Activated B cell treated with CpG ODN at 0.5 μM for 24 hours (primary cell): ENCODE measurements around the gene ARSA. TPM values are rescaled to one million over a fixed set of nuclear protein-coding genes. Genes with fewer than 3 reads are reported as not detected.
"Not testable (repeated sequence)": the region's sequence is repeated elsewhere in the genome, so short reads cannot be mapped to it uniquely, and the experiment has no call there.

Experiments used
- ATAC-seq: fragments of 200-7000 bp; cut with Tn5 transposase; one replicate; pipeline ENCODE4 v1.10.0; 2021; ENCODE audit warnings: low read depth, mild to moderate bottlenecking, moderate library complexity
- CTCF ChIA-PET: fragments of 350-600 bp; sonication (Branson Sonifier 250); formaldehyde crosslinking; loops from one replicate; lab custom pipeline; 2021; ENCODE audit warnings: antibody characterized with exemption; lab: Charles Lee
- POLR2A ChIA-PET: fragments of 350-600 bp; sonication (Branson Sonifier 250); formaldehyde crosslinking; loops from one replicate; lab custom pipeline; 2021; ENCODE audit warnings: antibody characterized with exemption; lab: Charles Lee
- DNase-seq: peaks from one replicate; pipeline ENCODE4 v3.0.0; 2022
- H3K27ac Mint-ChIP-seq: one replicate; pipeline ENCODE4 v1.8.0; 2020; ENCODE audit warnings: mixed read lengths
- H3K27me3 Mint-ChIP-seq: one replicate; pipeline ENCODE4 v1.8.0; 2021; ENCODE audit warnings: mixed read lengths
- H3K36me3 Mint-ChIP-seq: one replicate; pipeline ENCODE4 v1.8.0; 2021; ENCODE audit warnings: low read depth, mixed read lengths
- H3K4me1 Mint-ChIP-seq: one replicate; pipeline ENCODE4 v1.8.0; 2021; ENCODE audit warnings: mixed read lengths
- H3K4me3 Mint-ChIP-seq: one replicate; pipeline ENCODE4 v1.8.0; 2020; ENCODE audit warnings: mild to moderate bottlenecking, mixed read lengths
- H3K9me3 Mint-ChIP-seq: one replicate; pipeline ENCODE4 v1.8.0; 2020; ENCODE audit warnings: mixed read lengths
- intact Hi-C: fragments of 100-400 bp; cut with micrococcal nuclease; formaldehyde crosslinking; loops from one replicate; pipeline ENCODE4 v1.15.1; 2024
- total RNA-seq: library from RNA; stranded (reverse); gene quantifications from 2 replicates; pipeline ENCODE4 v1.2.3, GENCODE V29; 2022
- TF ChIP-seq, protein P1 (sequence below): fragments of 200-600 bp; IDR thresholded peaks from one replicate; pipeline ENCODE4 v1.8.0; 2022; ENCODE audit warnings: antibody characterized with exemption, mild to moderate bottlenecking

ARSA gene
- total RNA-seq, 1 donor from 2014 or later, result 50.9 TPM

DNA sequence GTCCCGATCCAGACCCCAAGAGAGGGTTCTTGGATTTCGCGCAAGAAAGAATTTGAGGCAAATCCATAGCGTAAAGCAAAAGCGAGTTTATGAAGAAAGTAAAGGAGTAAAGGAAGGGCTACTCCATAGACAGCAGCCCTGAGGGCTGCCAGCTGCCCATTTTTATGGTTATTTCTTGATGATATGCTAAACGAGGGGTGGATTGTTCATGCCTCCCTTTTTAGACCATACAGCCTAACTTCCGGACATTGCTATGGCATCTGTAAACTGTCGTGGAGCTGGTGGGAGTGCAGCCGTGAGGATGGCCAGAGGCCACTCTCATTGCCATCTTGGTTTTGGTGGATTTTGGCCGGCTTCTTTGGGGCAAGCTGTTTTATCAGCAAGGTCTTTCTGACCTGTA, 25.3 kb upstream of the ARSA start:
- DNase-seq (no peak), ATAC-seq (no peak)
- H3K9me3 Mint-ChIP-seq, result peaks cover 4% of the 10 kb centered on the region
- TF ChIP-seq, protein P1, sequence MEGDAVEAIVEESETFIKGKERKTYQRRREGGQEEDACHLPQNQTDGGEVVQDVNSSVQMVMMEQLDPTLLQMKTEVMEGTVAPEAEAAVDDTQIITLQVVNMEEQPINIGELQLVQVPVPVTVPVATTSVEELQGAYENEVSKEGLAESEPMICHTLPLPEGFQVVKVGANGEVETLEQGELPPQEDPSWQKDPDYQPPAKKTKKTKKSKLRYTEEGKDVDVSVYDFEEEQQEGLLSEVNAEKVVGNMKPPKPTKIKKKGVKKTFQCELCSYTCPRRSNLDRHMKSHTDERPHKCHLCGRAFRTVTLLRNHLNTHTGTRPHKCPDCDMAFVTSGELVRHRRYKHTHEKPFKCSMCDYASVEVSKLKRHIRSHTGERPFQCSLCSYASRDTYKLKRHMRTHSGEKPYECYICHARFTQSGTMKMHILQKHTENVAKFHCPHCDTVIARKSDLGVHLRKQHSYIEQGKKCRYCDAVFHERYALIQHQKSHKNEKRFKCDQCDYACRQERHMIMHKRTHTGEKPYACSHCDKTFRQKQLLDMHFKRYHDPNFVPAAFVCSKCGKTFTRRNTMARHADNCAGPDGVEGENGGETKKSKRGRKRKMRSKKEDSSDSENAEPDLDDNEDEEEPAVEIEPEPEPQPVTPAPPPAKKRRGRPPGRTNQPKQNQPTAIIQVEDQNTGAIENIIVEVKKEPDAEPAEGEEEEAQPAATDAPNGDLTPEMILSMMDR, result no peak
- H3K4me3 Mint-ChIP-seq, result no peak overlapping the region
- ChIA-PET CTCF (no interaction called here), POLR2A (no interaction called here)
- intact Hi-C loops, result no loop called here
- peaks cover 20% of the 10 kb centered on the region for H3K27me3 Mint-ChIP-seq
- no peaks in the 10 kb centered on the region for H3K36me3 Mint-ChIP-seq
- H3K4me1 Mint-ChIP-seq, result no peaks in the 10 kb centered on the region
- no peak overlapping the region for H3K27ac Mint-ChIP-seq

DNA sequence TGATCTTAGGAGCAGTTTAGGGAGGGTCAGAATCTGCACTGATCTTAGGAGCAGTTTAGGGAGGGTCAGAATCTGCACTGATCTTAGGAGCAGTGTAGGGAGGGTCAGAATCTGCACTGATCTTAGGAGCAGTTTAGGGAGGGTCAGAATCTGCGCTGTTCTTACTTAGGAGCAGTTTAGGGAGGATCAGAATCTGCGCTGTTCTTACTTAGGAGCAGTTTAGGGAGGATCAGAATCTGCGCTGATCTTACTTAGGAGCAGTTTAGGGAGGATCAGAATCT, 15.8 kb upstream of the ARSA start:
- intact Hi-C loops, result not testable (repeated sequence)

DNA sequence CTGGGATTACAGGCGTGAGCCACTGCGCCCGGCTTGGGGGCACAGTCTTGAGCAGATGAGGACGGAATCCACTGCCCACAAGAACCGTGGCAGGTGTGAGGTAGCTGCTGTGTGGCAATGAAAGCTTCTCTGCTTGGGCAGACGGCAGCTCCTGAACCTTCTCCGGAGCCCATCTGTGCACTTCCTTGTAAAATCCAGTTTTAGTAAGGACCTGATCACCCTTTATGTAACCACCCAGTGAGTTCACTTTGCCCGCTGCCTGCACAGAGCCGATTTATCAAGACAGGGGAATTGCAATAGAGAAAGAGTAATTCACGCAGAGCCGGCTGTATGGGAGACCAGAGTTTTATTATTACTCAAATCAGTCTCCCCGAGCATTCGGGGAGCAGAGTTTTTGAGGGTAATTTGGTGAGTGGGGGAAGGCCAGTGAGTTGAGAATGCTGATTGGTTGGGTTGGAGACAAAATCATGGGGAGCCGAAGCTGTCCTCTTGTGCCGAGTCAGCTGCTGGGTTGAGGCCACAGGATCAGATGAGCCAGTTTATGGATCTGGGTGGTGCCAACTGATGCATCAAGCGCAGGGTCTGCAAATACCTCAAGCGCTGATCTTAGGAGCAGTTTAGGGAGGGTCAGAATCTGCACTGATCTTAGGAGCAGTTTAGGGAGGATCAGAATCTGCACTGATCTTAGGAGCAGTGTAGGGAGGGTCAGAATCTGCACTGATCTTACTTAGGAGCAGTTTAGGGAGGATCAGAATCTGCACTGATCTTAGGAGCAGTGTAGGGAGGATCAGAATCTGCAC, 15.3 kb upstream of the ARSA start:
- intact Hi-C loops, H3K36me3 Mint-ChIP-seq, CTCF ChIA-PET, DNase-seq, ATAC-seq, POLR2A ChIA-PET, H3K27ac Mint-ChIP-seq, H3K4me3 Mint-ChIP-seq, H3K9me3 Mint-ChIP-seq, H3K4me1 Mint-ChIP-seq: not testable (repeated sequence)
- H3K27me3 Mint-ChIP-seq, result peaks cover 11% of the 10 kb centered on the region

More for the DNA sequence above, 15.8 kb upstream of the ARSA start:
- H3K4me3 Mint-ChIP-seq, H3K27ac Mint-ChIP-seq, H3K4me1 Mint-ChIP-seq, H3K36me3 Mint-ChIP-seq, ATAC-seq, DNase-seq, CTCF ChIA-PET, POLR2A ChIA-PET, H3K9me3 Mint-ChIP-seq: not testable (repeated sequence)
- peaks cover 11% of the 10 kb centered on the region for H3K27me3 Mint-ChIP-seq

DNA sequence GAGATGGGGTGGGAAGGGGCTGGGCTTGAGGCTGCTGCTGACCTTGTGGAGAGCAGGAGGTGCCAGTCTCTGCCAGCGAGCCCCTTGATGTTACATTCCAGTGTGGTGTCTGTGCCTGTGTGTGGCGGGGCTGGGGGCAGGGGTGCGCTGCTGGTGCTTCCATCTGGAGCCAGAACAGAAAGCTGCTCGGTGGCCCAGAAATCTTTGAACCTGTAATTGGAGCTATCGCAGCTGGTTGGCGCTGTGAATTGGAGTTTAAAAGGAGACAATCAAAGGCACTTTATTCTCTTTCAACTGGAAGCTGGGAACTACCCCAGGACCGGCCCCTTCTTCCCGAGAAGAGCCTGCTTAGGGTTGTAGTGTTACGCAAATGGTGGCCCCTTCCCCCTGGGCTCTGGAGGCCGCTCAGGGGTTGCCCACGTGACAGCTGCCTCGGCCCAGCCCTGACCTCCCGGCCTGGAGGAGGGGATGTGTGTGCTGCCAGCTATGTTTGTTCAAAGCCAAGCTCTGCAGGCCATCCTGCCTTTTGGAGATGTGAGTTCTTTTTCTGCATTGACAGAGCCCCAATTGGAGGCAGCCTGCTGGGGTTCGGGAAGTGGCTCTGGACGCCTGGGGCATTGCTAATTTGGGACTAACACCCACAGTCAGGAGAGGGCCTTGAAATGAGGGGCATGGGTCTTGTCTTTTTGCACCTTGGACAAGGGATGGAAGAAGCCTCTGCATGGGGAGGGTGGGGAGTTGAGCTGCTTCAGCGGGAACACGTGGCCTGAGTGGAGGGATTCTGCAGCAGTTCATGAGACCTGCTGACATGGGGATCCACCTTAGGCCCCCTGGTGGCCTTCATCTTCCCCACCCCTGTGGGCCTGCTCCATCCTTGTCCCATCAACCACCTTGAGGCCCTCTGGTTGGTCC, 14.0 kb upstream of the ARSA start:
- ATAC-seq (no peak), DNase-seq (no peak)
- Mint-ChIP-seq H3K27ac (no peak overlapping the region), H3K4me1 (no peaks in the 10 kb centered on the region), H3K4me3 (no peak overlapping the region), H3K27me3 (peaks cover 9% of the 10 kb centered on the region), H3K9me3 (no peaks in the 10 kb centered on the region), H3K36me3 (no peaks in the 10 kb centered on the region)
- CTCF ChIA-PET, result interaction anchor here (1.1 to 1.2 kb wide), 2 partner anchors 14 to 144 kb away, joined by 3 read pairs; partner anchors contain the start of gene ARSA
- intact Hi-C loops, result no loop called here
- POLR2A ChIA-PET, result interaction anchor here (2.7 kb wide), 1 partner anchor 14 kb away, joined by 17 read pairs; the partner anchor contains the start of gene ARSA
- TF ChIP-seq, protein P1, result no peak

DNA sequence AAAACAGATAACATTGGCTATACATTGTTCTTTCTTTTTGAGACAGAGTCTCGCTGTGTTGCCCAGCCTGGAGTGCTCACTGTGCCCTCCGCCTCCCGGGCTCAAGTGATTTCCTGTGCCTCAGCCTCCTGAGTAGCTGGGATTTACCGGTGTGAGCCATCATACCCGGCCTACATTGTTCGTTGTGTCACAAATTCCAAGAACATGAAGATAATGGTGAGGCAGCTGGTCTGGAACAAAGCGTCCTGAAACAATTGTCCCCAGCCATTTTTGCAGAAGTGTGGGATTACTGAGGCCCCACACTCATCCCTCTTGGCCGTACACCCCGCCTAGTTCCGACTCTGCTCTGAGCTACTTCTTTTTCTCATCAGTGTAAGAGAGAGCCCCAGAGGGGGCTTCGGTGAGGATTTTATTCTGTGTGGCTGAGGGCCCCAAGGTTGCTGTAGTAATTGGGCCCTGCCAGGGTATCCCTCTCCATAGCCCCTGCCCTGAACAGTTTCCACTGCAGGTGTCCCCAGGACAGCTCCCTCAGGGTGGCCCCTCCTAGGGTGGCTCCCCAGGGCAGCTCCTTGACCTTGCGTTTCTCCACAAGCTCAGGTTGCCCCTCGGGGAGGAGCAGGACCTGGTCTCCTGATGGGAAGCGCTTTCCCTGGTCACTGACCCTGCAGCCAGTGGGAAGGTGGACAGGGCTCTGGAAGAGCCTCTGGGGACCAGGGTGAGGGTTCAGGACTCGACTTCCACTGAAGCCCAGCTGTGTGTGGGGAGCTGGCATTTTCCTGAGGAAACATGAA, 13.1 kb upstream of the ARSA start:
- Mint-ChIP-seq H3K36me3 (no peaks in the 10 kb centered on the region), H3K27ac (no peak overlapping the region), H3K9me3 (no peaks in the 10 kb centered on the region), H3K27me3 (peaks cover 4% of the 10 kb centered on the region), H3K4me1 (no peaks in the 10 kb centered on the region), H3K4me3 (no peak overlapping the region)
- CTCF ChIA-PET, result interaction anchor here (0.9 to 1.2 kb wide), 3 partner anchors 13 to 143 kb away, joined by 3 read pairs; partner anchors contain the start of gene ARSA
- DNase-seq (no peak), ATAC-seq (no peak)
- intact Hi-C loops, result loop anchor here (1.0 kb wide), 1 partner anchor 13 kb away; the partner anchor contains the start of gene ARSA
- TF ChIP-seq, protein P1, result no peak
- POLR2A ChIA-PET, result interaction anchor here (2.7 kb wide), 1 partner anchor 13 kb away, joined by 17 read pairs; the partner anchor contains the start of gene ARSA

DNA sequence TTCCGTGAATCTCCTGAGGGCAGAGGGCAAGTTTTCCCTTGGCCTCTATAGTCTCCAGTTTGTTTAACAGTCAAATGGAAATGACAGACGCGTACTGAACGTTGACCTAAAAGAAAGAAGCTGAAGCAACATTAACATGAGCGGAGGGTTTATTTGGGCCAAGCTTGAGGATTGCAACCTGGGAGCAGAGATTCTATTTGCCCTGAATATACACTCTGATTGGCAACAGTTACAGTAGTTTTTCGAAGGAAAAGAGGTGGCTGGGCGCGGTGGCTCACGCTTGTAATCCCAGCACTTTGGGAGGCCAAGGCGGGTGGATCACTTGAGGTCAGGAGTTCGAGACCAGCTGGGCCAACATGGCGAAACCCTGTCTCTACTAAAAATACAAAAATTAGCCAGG, 12.3 kb upstream of the ARSA start:
- intact Hi-C loops, result loop anchor here (1.0 kb wide), 1 partner anchor 12 kb away; the partner anchor contains the start of gene ARSA
- not testable (repeated sequence) for ATAC-seq, H3K27me3 Mint-ChIP-seq

More for the DNA sequence above, 12.3 kb upstream of the ARSA start:
- not testable (repeated sequence) for H3K36me3 Mint-ChIP-seq, H3K9me3 Mint-ChIP-seq, H3K27ac Mint-ChIP-seq, H3K4me3 Mint-ChIP-seq, H3K4me1 Mint-ChIP-seq, DNase-seq
- CTCF ChIA-PET, result interaction anchor here (0.9 kb wide), 1 partner anchor 12 kb away, joined by 3 read pairs; the partner anchor contains the start of gene ARSA
- POLR2A ChIA-PET, result interaction anchor here (2.7 kb wide), 1 partner anchor 12 kb away, joined by 17 read pairs; the partner anchor contains the start of gene ARSA
